ENCODE results near the gene DDX3X. TPM values are rescaled to one million over a fixed set of nuclear protein-coding genes. Genes with fewer than 3 reads are reported as not detected.

Gene DDX3X
- total RNA-seq, 1 donor, result 160 TPM

GRCh38 chrX:41377624-41378023, 43.7 kb downstream of the DDX3X start:
- Histone ChIP-seq H3K9me3 (ENCODE audit: low read depth, low read length) (no peaks in the 10 kb centered on the region), H3K79me2 (ENCODE audit: insufficient read depth, low read length) (no peaks in the 10 kb centered on the region), H4K20me1 (ENCODE audit: insufficient read depth, low read length) (no peaks in the 10 kb centered on the region), H3K4me3 (ENCODE audit: insufficient read depth, low read length) (no peak overlapping the region), H2AFZ (ENCODE audit: low read length) (no peak overlapping the region), H3K27me3 (ENCODE audit: insufficient read depth, low read length) (no peaks in the 10 kb centered on the region), H3K4me2 (ENCODE audit: insufficient read depth, low read length) (no peak overlapping the region), H3K36me3 (ENCODE audit: insufficient read depth, low read length) (no peaks in the 10 kb centered on the region), H3K4me1 (ENCODE audit: insufficient read depth, low read length) (peaks cover 5% of the 10 kb centered on the region), H3K27ac (ENCODE audit: low read depth, low read length) (no peak overlapping the region)
- DNase-seq (ENCODE audit: insufficient read length, low spot score, missing footprints), result no peak
- no peak for TF ChIP-seq CTCF (IDR thresholded peaks at IDR 0.05; ENCODE audit: extremely low read depth, low read depth, low read length)

- no peaks in the 10 kb centered on the region for H3K79me2 ChIP-seq (ENCODE audit: insufficient read depth, low read length)
- no peaks in the 10 kb centered on the region for H3K27me3 ChIP-seq (ENCODE audit: insufficient read depth, low read length)
- H3K4me2 ChIP-seq (ENCODE audit: insufficient read depth, low read length), result no peak overlapping the region
- no peak overlapping the region for H2AFZ ChIP-seq (ENCODE audit: low read length)
- H3K9me3 ChIP-seq (ENCODE audit: low read depth, low read length), result no peaks in the 10 kb centered on the region
- no peak for TF ChIP-seq CTCF (IDR thresholded peaks at IDR 0.05; ENCODE audit: extremely low read depth, low read depth, low read length)
- H3K36me3 ChIP-seq (ENCODE audit: insufficient read depth, low read length), result no peaks in the 10 kb centered on the region
- H3K4me3 ChIP-seq (ENCODE audit: insufficient read depth, low read length), result no peak overlapping the region
- peaks cover 27% of the 10 kb centered on the region for H3K4me1 ChIP-seq (ENCODE audit: insufficient read depth, low read length)
- no peaks in the 10 kb centered on the region for H4K20me1 ChIP-seq (ENCODE audit: insufficient read depth, low read length)
- H3K27ac ChIP-seq (ENCODE audit: low read depth, low read length), result peak overlapping the region; percentile 61
- peak; percentile 93 for DNase-seq (ENCODE audit: insufficient read length, low spot score, missing footprints)
Measured at GRCh38 chrX:41381685-41382084, 47.7 kb downstream of the DDX3X start.

GRCh38 chrX:41382714-41383645, 49.0 kb downstream of the DDX3X start:
- DNase-seq (ENCODE audit: insufficient read length, low spot score, missing footprints), result peak; percentile 65
- Histone ChIP-seq H3K36me3 (ENCODE audit: insufficient read depth, low read length) (no peaks in the 10 kb centered on the region), H3K4me3 (ENCODE audit: insufficient read depth, low read length) (no peak overlapping the region), H4K20me1 (ENCODE audit: insufficient read depth, low read length) (no peaks in the 10 kb centered on the region), H3K79me2 (ENCODE audit: insufficient read depth, low read length) (no peaks in the 10 kb centered on the region), H3K4me1 (ENCODE audit: insufficient read depth, low read length) (peaks cover 29% of the 10 kb centered on the region), H2AFZ (ENCODE audit: low read length) (peak overlapping the region; percentile 57), H3K27me3 (ENCODE audit: insufficient read depth, low read length) (no peaks in the 10 kb centered on the region), H3K9me3 (ENCODE audit: low read depth, low read length) (no peaks in the 10 kb centered on the region), H3K27ac (ENCODE audit: low read depth, low read length) (peak overlapping the region; percentile 74), H3K4me2 (ENCODE audit: insufficient read depth, low read length) (peak overlapping the region; percentile 39)
- no peak for TF ChIP-seq CTCF (IDR thresholded peaks at IDR 0.05; ENCODE audit: extremely low read depth, low read depth, low read length)

GRCh38 chrX:41384051-41384705, 50.2 kb downstream of the DDX3X start:
- H3K27ac ChIP-seq (ENCODE audit: low read depth, low read length), result peak overlapping the region; percentile 74
- no peaks in the 10 kb centered on the region for H3K9me3 ChIP-seq (ENCODE audit: low read depth, low read length)
- peaks cover 29% of the 10 kb centered on the region for H3K4me1 ChIP-seq (ENCODE audit: insufficient read depth, low read length)
- TF ChIP-seq CTCF (IDR thresholded peaks at IDR 0.05; ENCODE audit: extremely low read depth, low read depth, low read length), result no peak
- H3K27me3 ChIP-seq (ENCODE audit: insufficient read depth, low read length), result no peaks in the 10 kb centered on the region
- H3K4me3 ChIP-seq (ENCODE audit: insufficient read depth, low read length), result no peak overlapping the region
- H2AFZ ChIP-seq (ENCODE audit: low read length), result no peak overlapping the region
- DNase-seq (ENCODE audit: insufficient read length, low spot score, missing footprints), result peak; percentile 65
- H3K4me2 ChIP-seq (ENCODE audit: insufficient read depth, low read length), result peak overlapping the region; percentile 45
- H3K36me3 ChIP-seq (ENCODE audit: insufficient read depth, low read length), result no peaks in the 10 kb centered on the region
- no peaks in the 10 kb centered on the region for H3K79me2 ChIP-seq (ENCODE audit: insufficient read depth, low read length)
- no peaks in the 10 kb centered on the region for H4K20me1 ChIP-seq (ENCODE audit: insufficient read depth, low read length)

Measured in osteoblast (primary cell).